GOT3 (cell line): ENCODE data around the gene SNX8.
A peak's percentile ranks its signal among the peaks of the same experiment; 100 is the strongest.
"Not testable (repeated sequence)": the region's sequence is repeated elsewhere in the genome, so short reads cannot be mapped to it uniquely, and the experiment has no call there.

ENCODE experiments used
- DNase-seq: peaks from one replicate; lab custom pipeline; 2025; ENCODE audit warnings: mixed read lengths; lab: John Stamatoyannopoulos, UW

SNX8 gene

GRCh38 chr7:2314209-2314955 is at the start of gene SNX8:
SNX8 (minus strand) TSS chr7:2314441; CDS start chr7:2314421, 20 bp downstream.
- DNase-seq: peak; percentile 88

GRCh38 chr7:2362385-2363088 is 48.3 kb upstream of the SNX8 start:
- no peak for DNase-seq

- no peak for DNase-seq
Measured at GRCh38 chr7:2360796-2361195, 46.6 kb upstream of the SNX8 start.

GRCh38 chr7:2359610-2360009 is 45.4 kb upstream of the SNX8 start:
- DNase-seq: no peak

GRCh38 chr7:2358968-2359527 is 44.8 kb upstream of the SNX8 start:
- DNase-seq: no peak

GRCh38 chr7:2357571-2357970 is 43.3 kb upstream of the SNX8 start:
- no peak for DNase-seq

- DNase-seq: no peak
Measured at GRCh38 chr7:2357165-2357564, 42.9 kb upstream of the SNX8 start.

GRCh38 chr7:2355705-2356008 is 41.4 kb upstream of the SNX8 start:
- no peak for DNase-seq

- no peak for DNase-seq
Measured at GRCh38 chr7:2354939-2355704, 40.9 kb upstream of the SNX8 start.

- DNase-seq: peak; percentile 93
Measured at GRCh38 chr7:2354186-2354938, 40.1 kb upstream of the SNX8 start, which contains the start of gene EIF3B. EIF3B (plus strand) TSS chr7:2354827; CDS start chr7:2354922, 95 bp downstream.

GRCh38 chr7:2353936-2354185 is 39.6 kb upstream of the SNX8 start:
- peak; percentile 93 for DNase-seq

- DNase-seq: no peak
Measured at GRCh38 chr7:2353113-2353935, 39.1 kb upstream of the SNX8 start.

GRCh38 chr7:2350861-2351260 is 36.6 kb upstream of the SNX8 start:
- DNase-seq: no peak

GRCh38 chr7:2350055-2350454 is 35.8 kb upstream of the SNX8 start:
- no peak for DNase-seq

- not testable (repeated sequence) for DNase-seq
Measured at GRCh38 chr7:2347351-2348063, 33.3 kb upstream of the SNX8 start.

- no peak for DNase-seq
Measured at GRCh38 chr7:2336626-2337299, 22.5 kb upstream of the SNX8 start.

GRCh38 chr7:2332606-2333231 is 18.5 kb upstream of the SNX8 start:
- not testable (repeated sequence) for DNase-seq

GRCh38 chr7:2331707-2332106 is 17.5 kb upstream of the SNX8 start:
- no peak for DNase-seq

- DNase-seq: no peak
Measured at GRCh38 chr7:2330493-2330892, 16.3 kb upstream of the SNX8 start.
